Neural progenitor cell (in vitro differentiated cells): ENCODE data around the gene PDE11A.

Experiments used
- CTCF ChIP-seq: fragments of 200-600 bp; sonication (generic); IDR thresholded peaks from 2 replicates; pipeline ENCODE4 v1.5.1; 2017; ENCODE audit warnings: antibody characterized with exemption, mild to moderate bottlenecking
- EZH2phosphoT487 ChIP-seq: fragments of 200-600 bp; sonication (generic); IDR thresholded peaks from 2 replicates; pipeline ENCODE4 v1.6.1; 2017; ENCODE audit warnings: antibody characterized with exemption

DNA sequence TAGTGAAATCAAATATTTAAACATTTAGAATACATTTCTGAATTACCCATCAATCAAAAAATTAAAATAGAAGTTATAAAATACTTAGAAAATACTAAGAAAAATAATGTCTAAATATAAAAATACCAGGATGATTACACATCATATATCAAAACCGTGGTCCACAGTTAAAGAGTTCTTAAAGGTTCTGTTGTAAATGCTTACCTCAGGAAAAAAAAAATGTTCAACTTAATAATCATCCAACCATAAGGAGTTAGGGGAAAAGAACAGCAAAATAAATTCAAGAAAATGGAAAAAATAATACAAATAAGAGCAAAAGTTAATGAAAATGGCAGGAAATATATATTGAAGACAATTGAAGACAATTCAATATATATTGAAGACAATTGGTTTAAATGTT, 43.2 kb downstream of the PDE11A start:
- TF ChIP-seq EZH2phosphoT487 (no peak), CTCF (no peak)
